DOHH2 (cell line): ENCODE measurements around the gene NDUFS1.

ENCODE experiments used
- H3F3A ChIP-seq: fragments of 200-600 bp; sonication (generic), shearing (Covaris generic); 2 replicates; pipeline ENCODE4 v1.6.0; 2016; ENCODE audit warnings: antibody characterized with exemption, mild to moderate bottlenecking; ENCODE audit not compliant: control insufficient read depth, insufficient read depth
- H3K27ac ChIP-seq: fragments of 200-600 bp; sonication (generic); 2 replicates; pipeline ENCODE4 v1.5.1; 2014; ENCODE audit warnings: low read depth, mild to moderate bottlenecking, low read length, moderate library complexity
- H3K27me3 ChIP-seq: fragments of 200-600 bp; sonication (generic); 2 replicates; pipeline ENCODE4 v1.6.1; 2014; ENCODE audit warnings: mild to moderate bottlenecking, low read length, mixed read lengths; ENCODE audit not compliant: control insufficient read depth
- H3K36me3 ChIP-seq: fragments of 200-600 bp; sonication (generic); 2 replicates; pipeline ENCODE4 v1.6.1; 2014; ENCODE audit warnings: mild to moderate bottlenecking, low read length, moderate library complexity, mixed read lengths; ENCODE audit not compliant: control insufficient read depth
- H3K4me1 ChIP-seq: fragments of 200-600 bp; sonication (generic); 2 replicates; pipeline ENCODE4 v1.6.1; 2014; ENCODE audit warnings: mild to moderate bottlenecking, low read length, mixed read lengths; ENCODE audit not compliant: control insufficient read depth
- H3K4me2 ChIP-seq: fragments of 200-600 bp; sonication (generic); 2 replicates; pipeline ENCODE4 v1.6.0; 2014; ENCODE audit warnings: mild to moderate bottlenecking, low read length, moderate library complexity
- H3K4me3 ChIP-seq: fragments of 200-600 bp; sonication (generic); 2 replicates; pipeline ENCODE4 v1.5.1; 2014; ENCODE audit warnings: mild to moderate bottlenecking, low read length, mixed read lengths
- H3K79me2 ChIP-seq: fragments of 200-600 bp; sonication (generic); 2 replicates; pipeline ENCODE4 v1.6.1; 2014; ENCODE audit warnings: mild to moderate bottlenecking, low read length, mixed read lengths; ENCODE audit not compliant: control insufficient read depth
- H3K9me2 ChIP-seq: fragments of 200-600 bp; sonication (generic); replicated peaks from 2 replicates; pipeline ENCODE4 v1.6.1; 2014; ENCODE audit warnings: mild to moderate bottlenecking, low read length, mixed read lengths; ENCODE audit not compliant: control insufficient read depth
- H3K9me3 ChIP-seq: fragments of 200-600 bp; sonication (generic); 2 replicates; pipeline ENCODE4 v1.6.1; 2014; ENCODE audit warnings: antibody characterized with exemption, low read length, mixed read lengths; ENCODE audit not compliant: control insufficient read depth, insufficient read depth
- H4K20me1 ChIP-seq: fragments of 200-600 bp; sonication (generic); 2 replicates; pipeline ENCODE4 v1.6.0; 2014; ENCODE audit warnings: low read depth, mild to moderate bottlenecking, antibody characterized with exemption, low read length, moderate library complexity; ENCODE audit not compliant: control insufficient read depth, insufficient read depth
- CTCF ChIP-seq: fragments of 200-600 bp; sonication (generic); IDR thresholded peaks from one replicate; pipeline ENCODE4 v1.5.1; 2014; ENCODE audit warnings: antibody characterized with exemption, mild to moderate bottlenecking, low read depth, low read length; ENCODE audit not compliant: poor library complexity, severe bottlenecking
- EZH2phosphoT487 ChIP-seq: fragments of 200-600 bp; sonication (generic); IDR thresholded peaks from 2 replicates; pipeline ENCODE4 v1.6.1; 2017; ENCODE audit warnings: borderline replicate concordance, mild to moderate bottlenecking, antibody characterized with exemption, low read length, moderate library complexity, mixed read lengths

NDUFS1 gene

GRCh38 chr2:206115026-206115578 is 44.1 kb downstream of the NDUFS1 start:
- Histone ChIP-seq H3K9me2 (no peaks in the 10 kb centered on the region), H3K4me3 (no peak overlapping the region), H3K27ac (no peak overlapping the region), H3F3A (no peaks in the 10 kb centered on the region), H3K4me2 (no peak overlapping the region), H3K9me3 (no peaks in the 10 kb centered on the region), H3K36me3 (peaks cover 9% of the 10 kb centered on the region), H4K20me1 (no peaks in the 10 kb centered on the region), H3K27me3 (no peaks in the 10 kb centered on the region), H3K4me1 (no peaks in the 10 kb centered on the region), H3K79me2 (no peaks in the 10 kb centered on the region)
- TF ChIP-seq EZH2phosphoT487, result no peak
- no peak for TF ChIP-seq CTCF

- Histone ChIP-seq H3K36me3 (peaks cover 6% of the 10 kb centered on the region), H3K79me2 (no peaks in the 10 kb centered on the region), H3K27ac (no peak overlapping the region), H3K4me3 (no peak overlapping the region), H3K4me2 (no peak overlapping the region), H3K27me3 (no peaks in the 10 kb centered on the region), H3K9me3 (no peaks in the 10 kb centered on the region), H4K20me1 (no peaks in the 10 kb centered on the region), H3K9me2 (no peaks in the 10 kb centered on the region), H3F3A (no peaks in the 10 kb centered on the region), H3K4me1 (no peaks in the 10 kb centered on the region)
- TF ChIP-seq EZH2phosphoT487 (no peak), CTCF (no peak)
Measured at GRCh38 chr2:206112846-206113547, 46.2 kb downstream of the NDUFS1 start.

- H3K4me1 ChIP-seq, result no peaks in the 10 kb centered on the region
- no peaks in the 10 kb centered on the region for H3K27me3 ChIP-seq
- no peak overlapping the region for H3K4me2 ChIP-seq
- H4K20me1 ChIP-seq, result no peaks in the 10 kb centered on the region
- no peaks in the 10 kb centered on the region for H3K9me3 ChIP-seq
- no peaks in the 10 kb centered on the region for H3K79me2 ChIP-seq
- no peaks in the 10 kb centered on the region for H3K9me2 ChIP-seq
- H3K36me3 ChIP-seq, result 0 out of 2 replicates have a peak, but pooled peaks cover under 1% of the 10 kb centered on the region
- no peak overlapping the region for H3K4me3 ChIP-seq
- TF ChIP-seq CTCF (no peak), EZH2phosphoT487 (no peak)
- H3K27ac ChIP-seq, result no peak overlapping the region
- no peaks in the 10 kb centered on the region for H3F3A ChIP-seq
Measured at GRCh38 chr2:206112108-206112507, 47.1 kb downstream of the NDUFS1 start.
